SU-DHL-6 (cell line): Measurements from ENCODE around the gene CCR6.

ENCODE experiments used
- CTCF ChIP-seq: fragments of 200-600 bp; sonication (generic); IDR thresholded peaks from one replicate; pipeline ENCODE4 v1.5.1; 2017; ENCODE audit warnings: antibody characterized with exemption, mild to moderate bottlenecking, low read length, moderate library complexity; ENCODE audit not compliant: insufficient read depth, poor library complexity, severe bottlenecking
- EZH2phosphoT487 ChIP-seq: fragments of 200-600 bp; sonication (generic), shearing (Covaris generic); conservative IDR thresholded peaks from 2 replicates; pipeline ENCODE4 v1.6.1; 2018; ENCODE audit warnings: mild to moderate bottlenecking, antibody characterized with exemption, low read length, moderate library complexity, mixed read lengths

- TF ChIP-seq CTCF (no peak), EZH2phosphoT487 (no peak)
Observed at GRCh38 chr6:167163476-167164011, 40.6 kb downstream of the CCR6 start.
